ENCODE measurements around the gene FTO.

The FTO gene

DNA sequence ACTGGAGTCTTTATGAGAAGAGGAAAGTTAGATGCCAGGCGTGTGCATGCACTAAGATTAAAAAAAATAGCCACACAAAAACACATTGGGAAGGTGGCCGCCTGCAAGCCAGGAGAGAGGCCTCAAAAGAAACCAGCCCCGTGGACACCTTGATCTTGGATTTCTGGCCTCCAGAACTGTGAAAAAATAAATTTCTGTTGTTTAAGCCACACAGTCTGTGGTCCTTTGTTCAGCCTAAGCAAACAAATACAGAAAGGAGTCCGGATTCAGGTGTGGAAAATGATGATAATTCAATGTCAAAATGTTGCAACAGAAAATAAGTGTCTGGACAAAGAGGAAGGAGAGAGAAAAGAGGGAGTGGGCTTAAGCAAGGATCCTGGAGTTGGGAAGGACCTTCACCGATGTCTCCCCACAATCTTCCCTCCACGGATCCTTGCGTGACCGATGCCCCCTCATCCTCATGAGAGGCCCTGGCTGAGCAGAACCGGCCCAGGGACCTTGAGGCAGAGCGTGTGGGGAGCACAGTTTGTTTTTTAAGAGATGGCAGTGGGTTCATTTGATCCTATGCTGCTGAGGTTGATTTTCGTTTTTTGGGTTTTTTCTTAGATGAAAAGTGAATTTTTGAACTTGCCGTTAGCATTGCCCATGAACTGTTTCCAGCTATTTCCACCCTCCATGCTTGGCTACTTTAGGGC is 449.4 kb downstream of the FTO start:
- H3K4me3 ChIP-seq (ENCODE audit: low read depth, low read length): no peak overlapping the region

DNA sequence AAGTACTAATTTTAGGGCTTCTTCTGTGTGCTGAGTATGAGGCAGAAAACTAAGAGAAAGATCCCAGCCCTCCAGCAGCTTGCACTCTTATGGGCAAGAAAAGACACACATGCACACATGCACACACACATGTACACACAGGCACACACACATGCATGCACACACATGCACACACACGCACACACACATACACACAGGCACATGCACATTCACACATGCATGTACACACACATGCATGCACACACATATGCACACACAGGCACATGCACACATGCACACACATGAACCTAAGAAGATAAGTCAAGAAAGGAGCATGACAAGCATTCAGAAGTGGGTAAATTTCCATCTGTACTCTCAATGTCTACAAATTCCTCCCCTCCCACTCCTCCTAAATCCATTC is 452.4 kb downstream of the FTO start:
- TF ChIP-seq, protein P1, sequence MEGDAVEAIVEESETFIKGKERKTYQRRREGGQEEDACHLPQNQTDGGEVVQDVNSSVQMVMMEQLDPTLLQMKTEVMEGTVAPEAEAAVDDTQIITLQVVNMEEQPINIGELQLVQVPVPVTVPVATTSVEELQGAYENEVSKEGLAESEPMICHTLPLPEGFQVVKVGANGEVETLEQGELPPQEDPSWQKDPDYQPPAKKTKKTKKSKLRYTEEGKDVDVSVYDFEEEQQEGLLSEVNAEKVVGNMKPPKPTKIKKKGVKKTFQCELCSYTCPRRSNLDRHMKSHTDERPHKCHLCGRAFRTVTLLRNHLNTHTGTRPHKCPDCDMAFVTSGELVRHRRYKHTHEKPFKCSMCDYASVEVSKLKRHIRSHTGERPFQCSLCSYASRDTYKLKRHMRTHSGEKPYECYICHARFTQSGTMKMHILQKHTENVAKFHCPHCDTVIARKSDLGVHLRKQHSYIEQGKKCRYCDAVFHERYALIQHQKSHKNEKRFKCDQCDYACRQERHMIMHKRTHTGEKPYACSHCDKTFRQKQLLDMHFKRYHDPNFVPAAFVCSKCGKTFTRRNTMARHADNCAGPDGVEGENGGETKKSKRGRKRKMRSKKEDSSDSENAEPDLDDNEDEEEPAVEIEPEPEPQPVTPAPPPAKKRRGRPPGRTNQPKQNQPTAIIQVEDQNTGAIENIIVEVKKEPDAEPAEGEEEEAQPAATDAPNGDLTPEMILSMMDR (conservative IDR thresholded peaks at IDR 0.05; ENCODE audit: low read depth, low read length): no peak
- no peak for DNase-seq (ENCODE audit: low read depth)
- no peak overlapping the region for H3K4me3 ChIP-seq (ENCODE audit: low read depth, low read length)

More for the DNA sequence above, 449.4 kb downstream of the FTO start:
- TF ChIP-seq, protein P1 (conservative IDR thresholded peaks at IDR 0.05; ENCODE audit: low read depth, low read length): no peak
- no peak for DNase-seq (ENCODE audit: low read depth)

DNA sequence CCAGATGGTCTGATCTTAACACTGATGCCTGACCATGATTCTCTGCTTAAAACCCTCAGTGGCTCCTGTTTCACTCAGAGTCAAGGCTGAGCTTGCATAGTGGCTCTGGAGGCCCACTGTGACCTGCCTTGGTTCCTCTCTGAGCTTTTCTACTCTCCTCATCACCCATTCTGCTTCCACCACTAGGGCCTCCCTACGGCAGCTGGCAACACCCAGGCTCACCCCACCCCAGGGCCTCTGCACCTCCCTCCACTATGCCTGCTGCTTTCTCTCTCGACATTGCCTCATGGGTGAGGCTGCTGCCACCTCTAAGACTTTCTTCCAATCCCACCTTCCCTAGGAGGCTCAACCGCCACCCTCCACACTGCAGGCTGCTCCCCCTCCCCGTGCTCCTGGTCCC is 455.0 kb downstream of the FTO start:
- DNase-seq (ENCODE audit: low read depth): no peak
- TF ChIP-seq, protein P1 (conservative IDR thresholded peaks at IDR 0.05; ENCODE audit: low read depth, low read length): no peak
- H3K4me3 ChIP-seq (ENCODE audit: low read depth, low read length): no peak overlapping the region

DNA sequence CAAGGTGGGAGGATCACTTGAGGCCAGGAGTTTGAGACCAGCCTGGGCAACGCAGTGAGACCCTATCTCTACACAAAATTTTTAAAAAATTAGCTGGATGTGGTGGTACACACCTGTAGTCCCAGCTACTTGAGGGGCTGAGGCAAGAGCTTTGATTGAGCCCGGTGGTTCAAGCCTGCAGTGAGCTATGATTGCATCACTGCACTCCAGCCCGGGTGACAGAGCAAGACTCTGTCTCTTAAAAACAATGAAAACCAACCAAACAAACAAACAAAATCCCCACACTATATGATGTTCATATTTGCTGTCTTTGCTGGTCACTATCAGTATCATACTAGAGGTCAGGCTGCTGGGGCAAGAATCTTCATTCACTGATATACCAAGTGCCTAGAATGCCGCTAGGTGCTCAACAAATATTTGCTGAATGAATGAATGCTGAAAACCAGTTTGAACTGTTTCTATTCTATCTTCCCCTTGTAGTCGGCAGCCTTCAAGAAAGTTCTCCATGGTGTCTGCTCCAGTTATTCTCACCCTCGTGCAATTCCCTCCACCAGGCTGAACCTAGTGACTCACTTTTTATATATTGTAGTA is 455.6 kb downstream of the FTO start:
- no peak for DNase-seq (ENCODE audit: low read depth)
- TF ChIP-seq, protein P1 (conservative IDR thresholded peaks at IDR 0.05; ENCODE audit: low read depth, low read length): no peak

DNA sequence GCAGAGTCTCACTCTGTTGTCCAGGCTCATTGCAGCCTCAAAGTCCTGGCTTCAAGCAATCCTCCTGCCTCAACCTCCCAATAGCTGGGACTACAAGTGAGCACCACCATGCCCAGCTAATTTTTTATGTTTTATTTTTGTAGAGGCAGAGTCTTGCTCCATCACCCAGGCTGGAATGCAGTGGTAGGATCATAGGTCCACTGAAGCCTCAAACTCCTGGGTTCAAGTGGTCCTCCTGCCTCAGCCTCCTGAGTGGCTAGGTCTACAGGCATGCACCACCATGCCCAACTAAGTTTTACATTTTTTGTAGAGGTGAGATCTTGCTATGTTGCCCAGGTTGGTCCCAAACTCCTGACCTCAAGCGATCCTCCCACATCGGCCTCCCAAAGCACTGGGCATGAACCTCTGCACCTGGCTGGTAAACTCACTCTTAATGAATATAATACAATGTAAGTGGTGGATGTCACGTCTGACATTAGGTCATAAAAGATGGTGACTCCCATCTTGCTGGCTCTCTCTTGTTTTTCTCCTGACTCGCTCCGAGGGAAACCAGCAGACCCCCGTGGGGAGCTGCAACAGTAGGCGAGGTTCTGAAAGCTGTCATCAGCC is 456.4 kb downstream of the FTO start:
- no peak for DNase-seq (ENCODE audit: low read depth)

More for the DNA sequence above, 455.6 kb downstream of the FTO start:
- H3K4me3 ChIP-seq (ENCODE audit: low read depth, low read length): no peak overlapping the region

DNA sequence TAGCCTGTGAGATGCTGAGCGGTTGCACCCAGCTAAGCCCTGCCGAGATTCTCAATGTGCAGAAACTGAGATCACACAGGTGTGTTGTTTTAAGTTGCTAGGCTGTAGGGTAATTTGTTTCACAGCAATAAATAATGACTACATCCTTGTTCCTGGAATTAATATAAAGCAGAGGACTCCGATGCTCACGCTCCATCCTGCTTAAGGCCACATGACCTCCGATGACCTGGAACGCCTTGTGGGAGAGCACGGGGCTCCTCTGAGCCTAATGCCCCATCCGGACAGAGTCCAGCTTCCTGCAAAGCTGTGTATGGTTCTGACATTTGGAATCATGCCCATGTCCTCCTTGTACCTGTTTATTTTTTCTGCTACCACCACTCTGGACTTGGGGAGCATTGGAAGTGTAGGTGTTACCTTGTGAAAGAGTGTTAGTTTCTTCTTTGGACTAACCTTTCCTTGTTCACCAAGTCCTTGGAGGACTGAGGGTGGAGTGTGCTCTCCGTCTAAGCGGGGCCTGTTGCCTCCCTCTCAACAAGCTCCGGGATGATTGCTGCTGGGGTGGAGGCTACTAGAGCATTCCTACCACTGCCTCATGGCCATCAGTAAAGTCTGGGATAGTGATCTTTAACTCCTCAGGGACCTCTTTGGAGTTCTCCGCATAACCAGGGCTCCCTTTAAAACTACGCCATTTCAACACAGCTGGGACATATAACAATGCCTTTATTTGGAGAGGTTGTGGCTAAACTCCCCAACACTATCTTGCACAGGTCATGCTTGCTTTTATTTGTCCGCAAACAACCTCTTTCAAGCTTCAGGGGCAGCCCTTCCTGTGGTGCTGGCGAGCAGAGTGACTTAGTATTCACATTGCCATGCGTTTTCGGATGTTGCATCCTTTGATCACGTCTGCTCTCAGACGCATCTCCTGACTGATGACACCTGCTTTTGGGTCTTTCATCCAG is 457.3 kb downstream of the FTO start:
- H3K4me3 ChIP-seq (ENCODE audit: low read depth, low read length): no peak overlapping the region
- TF ChIP-seq, protein P1 (conservative IDR thresholded peaks at IDR 0.05; ENCODE audit: low read depth, low read length): no peak
- DNase-seq (ENCODE audit: low read depth): no peak

More for the DNA sequence above, 456.4 kb downstream of the FTO start:
- no peak overlapping the region for H3K4me3 ChIP-seq (ENCODE audit: low read depth, low read length)
- TF ChIP-seq, protein P1 (conservative IDR thresholded peaks at IDR 0.05; ENCODE audit: low read depth, low read length): no peak
